ENCODE measurements around the gene RBM33. TPM values are rescaled to one million over a fixed set of nuclear protein-coding genes. Genes with fewer than 3 reads are reported as not detected.
"Not testable (repeated sequence)": the region's sequence is repeated elsewhere in the genome, so short reads cannot be mapped to it uniquely, and the experiment has no call there.

The RBM33 gene
- polyA plus RNA-seq, 2 of the 4 experiments (the other 2 are of a cell fraction) = 21.7 to 21.9 TPM

- DNase-seq (ENCODE audit: low read depth in 1 of 2, low spot score in 1 of 2) = no peak
- TF ChIP-seq CBX8 (IDR thresholded peaks at IDR 0.05) (no peak), NFE2L2 (conservative IDR thresholded peaks at IDR 0.05; ENCODE audit: low read length) (no peak), ELK1 (IDR thresholded peaks at IDR 0.05; ENCODE audit: low read depth, low read length) (no peak), FOXS1 (CRISPR knock-in tag; IDR thresholded peaks at IDR 0.05) (no peak)
- no peak for ATAC-seq
- H3K4me3 ChIP-seq = no peak overlapping the region
- H3K9me3 ChIP-seq = no peaks in the 10 kb centered on the region; the same call in 2 of the 3 replicates
- POLR2A ChIA-PET = no interaction called here
- peak overlapping the region in 1 of 2 experiments; percentile 88; a peak in 3 of 6 replicates for H3K27ac ChIP-seq
- WGBS (ENCODE audit: missing lambda C conversion rate) = 92% methylated on average over 15 of the region's 16 CpGs
- peaks cover 13% of the 10 kb centered on the region for H3K4me1 ChIP-seq
- CTCF ChIA-PET = interaction anchor here (0.9 to 7.4 kb wide), 15 partner anchors 8 to 947 kb away, joined by 3 to 55 read pairs (median 6); no protein-coding TSS in a partner anchor
- H3K4me2 ChIP-seq = no peak overlapping the region
- FAIRE-seq = no peak
Measured at GRCh38 chr7:155816996-155817395, 172.5 kb downstream of the RBM33 start.

DNA sequence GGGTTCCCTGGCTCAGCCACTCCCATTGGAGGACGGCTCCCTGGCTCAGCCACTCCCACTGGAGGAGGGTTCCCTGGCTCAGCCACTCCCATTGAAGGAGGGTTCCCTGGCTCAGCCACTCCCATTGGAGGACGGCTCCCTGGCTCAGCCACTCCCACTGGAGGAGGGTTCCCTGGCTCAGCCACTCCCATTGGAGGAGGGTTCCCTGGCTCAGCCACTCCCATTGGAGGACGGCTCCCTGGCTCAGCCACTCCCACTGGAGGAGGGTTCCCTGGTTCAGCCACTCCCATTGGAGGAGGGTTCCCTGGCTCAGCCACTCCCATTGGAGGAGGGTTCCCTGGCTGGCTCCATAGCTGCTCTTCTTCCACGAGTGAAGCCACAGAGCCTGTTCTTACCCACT lies 173.1 kb downstream of the RBM33 start:
- POLR2A ChIA-PET; H3K4me3 ChIP-seq; H3K4me2 ChIP-seq; ATAC-seq; FAIRE-seq; DNase-seq (ENCODE audit: low read depth in 1 of 2, low spot score in 1 of 2); H3K9me3 ChIP-seq: not testable (repeated sequence)
- CTCF ChIA-PET = interaction anchor here (1.4 to 7.4 kb wide), 5 partner anchors 10 to 657 kb away, joined by 4 to 55 read pairs (median 8); no protein-coding TSS in a partner anchor
- peaks cover 13% of the 10 kb centered on the region for H3K4me1 ChIP-seq
- H3K27ac ChIP-seq = peak overlapping the region in 1 of 2 experiments; percentile 88; a peak in 4 of 6 replicates
- WGBS (ENCODE audit: missing lambda C conversion rate) = 59% methylated on average over 2 of the region's 4 CpGs

GRCh38 chr7:155818154-155818819 lies 173.8 kb downstream of the RBM33 start:
- peak overlapping the region; percentile 18 to 88; a peak in 4 of 6 replicates for H3K27ac ChIP-seq
- H3K4me2 ChIP-seq = no peak overlapping the region
- no peak for DNase-seq (ENCODE audit: low read depth in 1 of 2, low spot score in 1 of 2)
- POLR2A ChIA-PET = no interaction called here
- no peak for FAIRE-seq
- TF ChIP-seq ZNF302 (CRISPR knock-in tag; IDR thresholded peaks at IDR 0.05) (no peak), NR3C1 (IDR thresholded peaks at IDR 0.05) (no peak)
- TF ChIP-seq, protein P1, sequence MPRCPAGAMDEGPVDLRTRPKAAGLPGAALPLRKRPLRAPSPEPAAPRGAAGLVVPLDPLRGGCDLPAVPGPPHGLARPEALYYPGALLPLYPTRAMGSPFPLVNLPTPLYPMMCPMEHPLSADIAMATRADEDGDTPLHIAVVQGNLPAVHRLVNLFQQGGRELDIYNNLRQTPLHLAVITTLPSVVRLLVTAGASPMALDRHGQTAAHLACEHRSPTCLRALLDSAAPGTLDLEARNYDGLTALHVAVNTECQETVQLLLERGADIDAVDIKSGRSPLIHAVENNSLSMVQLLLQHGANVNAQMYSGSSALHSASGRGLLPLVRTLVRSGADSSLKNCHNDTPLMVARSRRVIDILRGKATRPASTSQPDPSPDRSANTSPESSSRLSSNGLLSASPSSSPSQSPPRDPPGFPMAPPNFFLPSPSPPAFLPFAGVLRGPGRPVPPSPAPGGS (IDR thresholded peaks at IDR 0.05) = no peak
- WGBS (ENCODE audit: missing lambda C conversion rate) = 74% methylated on average over 19 of the region's 21 CpGs
- CTCF ChIA-PET = interaction anchor here (1.4 to 7.4 kb wide), 5 partner anchors 9 to 657 kb away, joined by 4 to 55 read pairs (median 8); no protein-coding TSS in a partner anchor
- no peak for ATAC-seq
- H3K4me3 ChIP-seq = no peak overlapping the region
- H3K4me1 ChIP-seq = peaks cover 13% of the 10 kb centered on the region
- no peaks in the 10 kb centered on the region; the same call in 2 of the 3 replicates for H3K9me3 ChIP-seq

DNA sequence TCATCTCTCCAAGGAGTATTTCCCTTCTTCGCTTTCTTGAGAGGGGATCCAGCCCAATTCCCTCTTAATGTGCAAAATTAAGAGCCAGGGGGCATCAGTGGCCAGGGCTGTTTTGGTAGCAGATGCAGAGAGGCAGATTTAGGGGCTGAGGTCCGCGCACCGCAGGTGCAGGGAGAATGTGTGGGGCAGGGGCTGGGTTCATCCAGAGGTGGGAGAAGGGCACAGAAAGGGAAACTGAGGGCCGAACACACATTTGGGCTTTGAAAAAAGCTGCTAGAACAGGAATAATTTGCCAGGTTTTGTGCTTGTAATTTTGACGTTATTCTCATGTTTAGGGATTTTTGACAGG lies 174.3 kb downstream of the RBM33 start:
- H3K4me2 ChIP-seq = no peak overlapping the region
- POLR2A ChIA-PET = no interaction called here
- TF ChIP-seq RAD21 (conservative IDR thresholded peaks at IDR 0.05 in 1 of 2, IDR thresholded peaks at IDR 0.05 in 1 of 2) (peak in 1 of 2 experiments; percentile 13; a peak in 1 of 5 replicates), FOXS1 (CRISPR knock-in tag; IDR thresholded peaks at IDR 0.05) (no peak), ZC3H11A (IDR thresholded peaks at IDR 0.05) (no peak)
- no peak for ATAC-seq
- peaks cover 13% of the 10 kb centered on the region for H3K4me1 ChIP-seq
- 88% methylated on average over 5 of the region's 6 CpGs for WGBS (ENCODE audit: missing lambda C conversion rate)
- no peak for DNase-seq (ENCODE audit: low read depth in 1 of 2, low spot score in 1 of 2)
- H3K4me3 ChIP-seq = no peak overlapping the region
- FAIRE-seq = no peak
- CTCF ChIA-PET = interaction anchor here (0.6 to 1.4 kb wide), 2 partner anchors 338 to 728 kb away, joined by 3 to 4 read pairs; no protein-coding TSS in a partner anchor
- H3K9me3 ChIP-seq = no peaks in the 10 kb centered on the region; the same call in 2 of the 3 replicates
- H3K27ac ChIP-seq = peak overlapping the region in 1 of 2 experiments; percentile 88; a peak in 3 of 6 replicates

DNA sequence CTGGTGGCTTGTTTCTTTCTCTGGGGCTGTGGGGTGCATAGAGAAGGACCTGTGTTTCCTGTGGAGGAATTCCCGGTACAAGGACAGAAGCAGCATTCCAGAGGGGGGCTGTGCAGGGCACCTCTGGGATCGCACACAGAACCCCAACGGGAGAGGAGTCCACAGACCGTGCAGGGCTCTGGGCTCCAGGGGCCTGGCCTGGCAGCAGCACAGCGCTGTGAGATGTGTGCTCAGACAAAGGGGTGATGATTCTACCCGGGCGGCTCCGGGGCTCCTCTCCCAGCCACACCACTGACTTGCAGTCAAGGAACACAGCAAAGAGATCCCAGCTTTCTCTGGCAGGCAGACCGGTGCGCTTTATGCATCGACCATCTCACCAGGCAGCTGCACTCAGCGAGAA lies 174.7 kb downstream of the RBM33 start:
- 90% methylated on average over 12 of the region's 12 CpGs for WGBS (ENCODE audit: missing lambda C conversion rate)
- Histone ChIP-seq H3K4me1 (peaks cover 13% of the 10 kb centered on the region), H3K27ac (peak overlapping the region in 1 of 2 experiments; percentile 88; a peak in 2 of 6 replicates), H3K4me2 (no peak overlapping the region), H3K9me3 (no peaks in the 10 kb centered on the region; the same call in 2 of the 3 replicates), H3K4me3 (no peak overlapping the region)
- POLR2A ChIA-PET = no interaction called here
- CTCF ChIA-PET = interaction anchor here (0.6 kb wide), 1 partner anchor 727 kb away, joined by 3 read pairs; no protein-coding TSS in a partner anchor
- DNase-seq (ENCODE audit: low read depth in 1 of 2, low spot score in 1 of 2) (no peak), ATAC-seq (no peak), FAIRE-seq (no peak)
- TF ChIP-seq, protein P2, sequence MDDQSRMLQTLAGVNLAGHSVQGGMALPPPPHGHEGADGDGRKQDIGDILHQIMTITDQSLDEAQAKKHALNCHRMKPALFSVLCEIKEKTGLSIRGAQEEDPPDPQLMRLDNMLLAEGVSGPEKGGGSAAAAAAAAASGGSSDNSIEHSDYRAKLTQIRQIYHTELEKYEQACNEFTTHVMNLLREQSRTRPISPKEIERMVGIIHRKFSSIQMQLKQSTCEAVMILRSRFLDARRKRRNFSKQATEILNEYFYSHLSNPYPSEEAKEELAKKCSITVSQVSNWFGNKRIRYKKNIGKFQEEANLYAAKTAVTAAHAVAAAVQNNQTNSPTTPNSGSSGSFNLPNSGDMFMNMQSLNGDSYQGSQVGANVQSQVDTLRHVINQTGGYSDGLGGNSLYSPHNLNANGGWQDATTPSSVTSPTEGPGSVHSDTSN (IDR thresholded peaks at IDR 0.05) = no peak
- no peak for TF ChIP-seq MAFK (IDR thresholded peaks at IDR 0.05; ENCODE audit: partially characterized antibody)
- no peak for TF ChIP-seq RARB (CRISPR knock-in tag; IDR thresholded peaks at IDR 0.05)
- TF ChIP-seq FOSB (CRISPR knock-in tag; IDR thresholded peaks at IDR 0.05) = no peak
- TF ChIP-seq, protein P1 (IDR thresholded peaks at IDR 0.05) = no peak
- TF ChIP-seq HOXB13 (CRISPR knock-in tag; IDR thresholded peaks at IDR 0.05; ENCODE audit: low read depth) = no peak
- TF ChIP-seq RNF2 (IDR thresholded peaks at IDR 0.05; ENCODE audit: borderline replicate concordance, low read depth) = no peak
- no peak for TF ChIP-seq KDM5A (IDR thresholded peaks at IDR 0.05)
- TF ChIP-seq, protein P3, sequence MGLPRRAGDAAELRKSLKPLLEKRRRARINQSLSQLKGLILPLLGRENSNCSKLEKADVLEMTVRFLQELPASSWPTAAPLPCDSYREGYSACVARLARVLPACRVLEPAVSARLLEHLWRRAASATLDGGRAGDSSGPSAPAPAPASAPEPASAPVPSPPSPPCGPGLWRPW (IDR thresholded peaks at IDR 0.05) = no peak
- TF ChIP-seq RAD21 (conservative IDR thresholded peaks at IDR 0.05 in 1 of 2, IDR thresholded peaks at IDR 0.05 in 1 of 2) = no peak
- no peak for TF ChIP-seq PHF8 (IDR thresholded peaks at IDR 0.05; ENCODE audit: borderline replicate concordance, low read depth)
- TF ChIP-seq MAX (IDR thresholded peaks at IDR 0.05) = no peak
- TF ChIP-seq ZC3H11A (IDR thresholded peaks at IDR 0.05) = no peak
- no peak for TF ChIP-seq CBX8 (IDR thresholded peaks at IDR 0.05)

All from A549 (cell line).